LNCaP clone FGC (cell line): Measurements from ENCODE around the gene POLRMT.

Experiments used
- DNase-seq: peaks from one replicate; pipeline ENCODE4 v3.0.0-alpha.2; 2011; ENCODE audit warnings: low read depth
- H3K4me3 ChIP-seq: 2 replicates; pipeline ENCODE4 v1.5.1; 2011; ENCODE audit warnings: mild to moderate bottlenecking, low read depth, low read length, control low read depth
- CTCF ChIP-seq: IDR thresholded peaks from 2 replicates; pipeline ENCODE4 v1.5.1; 2012; ENCODE audit warnings: mild to moderate bottlenecking; ENCODE audit not compliant: control insufficient read depth, insufficient read depth; ENCODE audit errors: extremely low read depth

Gene POLRMT

GRCh38 chr19:612941-613340, 20.4 kb downstream of the POLRMT start:
- no peak for TF ChIP-seq CTCF
- H3K4me3 ChIP-seq: no peak overlapping the region
- no peak for DNase-seq

GRCh38 chr19:611481-611868, 21.9 kb downstream of the POLRMT start:
- H3K4me3 ChIP-seq: no peak overlapping the region
- no peak for DNase-seq
- TF ChIP-seq CTCF: no peak

- no peak overlapping the region for H3K4me3 ChIP-seq
- no peak for TF ChIP-seq CTCF
- DNase-seq: no peak
Observed at GRCh38 chr19:610801-611480, 22.4 kb downstream of the POLRMT start.

- H3K4me3 ChIP-seq: no peak overlapping the region
- DNase-seq: no peak
- TF ChIP-seq CTCF: no peak
Observed at GRCh38 chr19:610071-610800, 23.1 kb downstream of the POLRMT start.

- no peak for TF ChIP-seq CTCF
- H3K4me3 ChIP-seq: no peak overlapping the region
- no peak for DNase-seq
Observed at GRCh38 chr19:609004-609346, 24.4 kb downstream of the POLRMT start.

- no peak for DNase-seq
- TF ChIP-seq CTCF: no peak
- no peak overlapping the region for H3K4me3 ChIP-seq
Observed at GRCh38 chr19:608155-609003, 25.0 kb downstream of the POLRMT start.
